DND-41 (cell line): ENCODE measurements around the gene PBOV1.

Experiments
- ATAC-seq: fragments of 200-7000 bp; cut with Tn5 transposase; 3 replicates; pipeline ENCODE4 v1.9.1; 2021; ENCODE audit warnings: low read depth; ENCODE audit not compliant: insufficient read depth
- DNase-seq: peaks from one replicate; pipeline ENCODE4 v3.0.0-alpha.2; 2020
- H2AFZ ChIP-seq: 2 replicates; pipeline ENCODE4 v1.6.0; 2012; ENCODE audit warnings: low read depth, low read length
- H3K27ac ChIP-seq: 2 replicates; pipeline ENCODE4 v1.5.1; 2012; ENCODE audit warnings: low read length, inconsistent platforms
- H3K27me3 ChIP-seq: fragments of 200-600 bp; sonication (generic); 2 replicates; pipeline ENCODE4 v1.6.0; 2012; ENCODE audit warnings: low read length, mild to moderate bottlenecking, inconsistent platforms; ENCODE audit not compliant: insufficient read depth, poor library complexity
- H3K36me3 ChIP-seq: 2 replicates; pipeline ENCODE4 v1.5.1; 2012; ENCODE audit warnings: low read length, inconsistent platforms; ENCODE audit not compliant: insufficient read depth
- H3K4me1 ChIP-seq: 2 replicates; pipeline ENCODE4 v1.5.1; 2012; ENCODE audit warnings: mild to moderate bottlenecking, low read length; ENCODE audit not compliant: insufficient read depth
- H3K4me2 ChIP-seq: 2 replicates; pipeline ENCODE4 v1.6.0; 2012; ENCODE audit warnings: mild to moderate bottlenecking, moderate library complexity, low read length, inconsistent platforms; ENCODE audit not compliant: insufficient read depth
- H3K4me3 ChIP-seq, 2 experiments: fragments of 200-600 bp in 1 of 2; shearing (Covaris generic) in 1 of 2; 2 replicates each; pipeline ENCODE4 v1.5.1; 2012 to 2016; ENCODE audit warnings: inconsistent platforms in 2 of 2, low read length in 2 of 2, mild to moderate bottlenecking in 2 of 2, low read depth in 1 of 2, moderate library complexity in 1 of 2
- H3K79me2 ChIP-seq: 2 replicates; pipeline ENCODE4 v1.6.0; 2012; ENCODE audit warnings: low read length, inconsistent platforms; ENCODE audit not compliant: insufficient read depth
- H3K9ac ChIP-seq: 2 replicates; pipeline ENCODE4 v1.6.0; 2012; ENCODE audit warnings: low read depth, mild to moderate bottlenecking, inconsistent platforms, low read length, moderate library complexity
- H3K9me3 ChIP-seq: 2 replicates; pipeline ENCODE4 v1.5.1; 2012; ENCODE audit warnings: low read length, moderate library complexity, mild to moderate bottlenecking, inconsistent platforms; ENCODE audit not compliant: insufficient read depth, severe bottlenecking
- H4K20me1 ChIP-seq: 2 replicates; pipeline ENCODE4 v1.6.0; 2012; ENCODE audit warnings: low read length; ENCODE audit not compliant: insufficient read depth
- CTCF ChIP-seq: IDR thresholded peaks from 2 replicates; pipeline ENCODE4 v1.5.1; 2012; ENCODE audit warnings: borderline replicate concordance, low read length, moderate library complexity, mild to moderate bottlenecking; ENCODE audit not compliant: poor library complexity, severe bottlenecking; ENCODE audit errors: extremely low read depth
- EZH2 ChIP-seq: IDR thresholded peaks from 3 replicates; pipeline ENCODE4 v1.6.1; 2012; ENCODE audit warnings: borderline replicate concordance, low read depth, mild to moderate bottlenecking, moderate library complexity, low read length, inconsistent platforms; ENCODE audit not compliant: severe bottlenecking

Gene PBOV1

GRCh38 chr6:138248878-138249277 lies 30.6 kb upstream of the PBOV1 start:
- ATAC-seq: no peak
- Histone ChIP-seq H3K4me3 (no peak overlapping the region), H2AFZ (no peak overlapping the region), H3K9ac (no peak overlapping the region), H3K27me3 (peaks cover 32% of the 10 kb centered on the region), H4K20me1 (no peaks in the 10 kb centered on the region), H3K36me3 (no peaks in the 10 kb centered on the region), H3K4me1 (no peaks in the 10 kb centered on the region), H3K9me3 (no peaks in the 10 kb centered on the region), H3K4me2 (no peak overlapping the region), H3K79me2 (no peaks in the 10 kb centered on the region), H3K27ac (no peak overlapping the region)
- no peak for DNase-seq
- no peak for TF ChIP-seq CTCF
- no peak for TF ChIP-seq EZH2

- DNase-seq (no peak), ATAC-seq (no peak)
- no peaks in the 10 kb centered on the region for H3K4me1 ChIP-seq
- no peak overlapping the region for H3K4me3 ChIP-seq
- no peak overlapping the region for H3K27ac ChIP-seq
- H3K9me3 ChIP-seq: no peaks in the 10 kb centered on the region
- H3K9ac ChIP-seq: no peak overlapping the region
- peaks cover 31% of the 10 kb centered on the region for H3K27me3 ChIP-seq
- no peaks in the 10 kb centered on the region for H4K20me1 ChIP-seq
- H2AFZ ChIP-seq: no peak overlapping the region
- H3K4me2 ChIP-seq: no peak overlapping the region
- H3K79me2 ChIP-seq: no peaks in the 10 kb centered on the region
- TF ChIP-seq EZH2: no peak
- TF ChIP-seq CTCF: no peak
- H3K36me3 ChIP-seq: no peaks in the 10 kb centered on the region
These were observed 29.7 kb upstream of the PBOV1 start for GRCh38 chr6:138248011-138248410.

- Histone ChIP-seq H3K27me3 (peaks cover 41% of the 10 kb centered on the region), H3K79me2 (no peaks in the 10 kb centered on the region), H3K4me3 (no peak overlapping the region), H3K36me3 (no peaks in the 10 kb centered on the region), H3K4me2 (no peak overlapping the region), H3K4me1 (no peaks in the 10 kb centered on the region), H2AFZ (no peak overlapping the region), H4K20me1 (no peaks in the 10 kb centered on the region), H3K9me3 (no peaks in the 10 kb centered on the region), H3K27ac (no peak overlapping the region), H3K9ac (no peak overlapping the region)
- DNase-seq: no peak
- no peak for ATAC-seq
- TF ChIP-seq CTCF (no peak), EZH2 (no peak)
These were observed 28.6 kb upstream of the PBOV1 start for GRCh38 chr6:138246650-138247440.

- Histone ChIP-seq H3K36me3 (no peaks in the 10 kb centered on the region), H3K27ac (no peak overlapping the region), H3K27me3 (peaks cover 34% of the 10 kb centered on the region), H3K4me3 (no peak overlapping the region), H3K4me1 (no peaks in the 10 kb centered on the region), H4K20me1 (no peaks in the 10 kb centered on the region), H3K4me2 (no peak overlapping the region), H3K9me3 (no peaks in the 10 kb centered on the region), H3K79me2 (no peaks in the 10 kb centered on the region), H2AFZ (no peak overlapping the region), H3K9ac (no peak overlapping the region)
- TF ChIP-seq EZH2 (no peak), CTCF (no peak)
- DNase-seq (no peak), ATAC-seq (no peak)
These were observed 27.5 kb upstream of the PBOV1 start for GRCh38 chr6:138245751-138246150.
